Spleen (tissue), 7 donors: Measurements from ENCODE around the gene TEX35.

ENCODE experiments used
- CTCF ChIP-seq, 11 experiments: fragments of 200-600 bp in 7 of 11; fragments of 450-650 bp in 4 of 11; sonication (generic) in 4 of 11; IDR thresholded peaks in 8 of 11; conservative IDR thresholded peaks in 3 of 11; 1 replicate in 7 of 11; 2 replicates in 4 of 11; pipeline versions ENCODE4 v1.4.0 to v1.8.0; 2016 to 2021; ENCODE audit warnings: antibody characterized with exemption in 11 of 11, inconsistent platforms in 4 of 11, mild to moderate bottlenecking in 1 of 11
- POLR2A ChIP-seq, 3 donors: fragments of 450-650 bp; IDR thresholded peaks; one replicate each; pipeline ENCODE4 v1.5.1; 2017; ENCODE audit warnings: antibody characterized with exemption in 3 of 3, mild to moderate bottlenecking in 1 of 3
- POLR2AphosphoS5 ChIP-seq, 3 donors: sonication (generic); formaldehyde crosslinking; IDR thresholded peaks; one replicate each; pipeline ENCODE4 v1.5.1; 2017; ENCODE audit warnings: antibody characterized with exemption in 3 of 3
- donor health status: DM: no; HTN: no; CAD: no; lungs with moderate emphysema.
- donor health status: DM: no; HTN: no; CAD: no.
- donor health status: DM: no; HTN: no; CAD: no.

GRCh38 chr1:178536329-178536728, 23.4 kb downstream of the TEX35 start:
- no peak for TF ChIP-seq CTCF (IDR thresholded peaks at IDR 0.05 in 8 of 11, conservative IDR thresholded peaks at IDR 0.05 in 3 of 11)
- no peak for TF ChIP-seq POLR2AphosphoS5 (IDR thresholded peaks at IDR 0.05)
- TF ChIP-seq POLR2A (IDR thresholded peaks at IDR 0.05) = no peak
